B cell (primary cell): ENCODE results near the gene CRIP3.

Experiments used
- EZH2 ChIP-seq: IDR thresholded peaks from 2 replicates; pipeline ENCODE4 v1.6.1; 2012; ENCODE audit warnings: borderline replicate concordance, low read depth, mild to moderate bottlenecking, moderate library complexity, low read length; ENCODE audit not compliant: insufficient read depth, poor library complexity, severe bottlenecking
- TF ChIP-seq, protein P1 (sequence below): fragments of 200-600 bp; IDR thresholded peaks from one replicate; pipeline ENCODE4 v1.8.0; 2022; ENCODE audit warnings: antibody characterized with exemption, mild to moderate bottlenecking

DNA sequence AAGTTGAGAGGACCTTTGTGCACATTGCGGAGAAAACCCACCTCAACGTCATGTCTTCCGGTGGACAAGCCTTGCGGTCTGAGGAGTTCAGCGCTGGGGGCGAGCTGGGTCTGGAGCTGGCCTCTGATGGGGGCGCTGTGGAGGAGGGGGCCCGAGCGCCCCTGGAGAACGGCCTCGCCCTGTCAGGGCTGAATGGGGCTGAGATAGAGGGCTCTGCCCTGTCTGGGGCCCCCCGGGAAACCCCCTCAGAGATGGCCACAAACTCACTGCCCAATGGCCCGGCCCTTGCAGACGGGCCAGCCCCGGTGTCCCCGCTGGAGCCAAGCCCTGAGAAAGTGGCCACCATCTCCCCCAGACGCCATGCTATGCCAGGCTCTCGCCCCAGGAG, 25.1 kb downstream of the CRIP3 start:
- TF ChIP-seq, protein P1, sequence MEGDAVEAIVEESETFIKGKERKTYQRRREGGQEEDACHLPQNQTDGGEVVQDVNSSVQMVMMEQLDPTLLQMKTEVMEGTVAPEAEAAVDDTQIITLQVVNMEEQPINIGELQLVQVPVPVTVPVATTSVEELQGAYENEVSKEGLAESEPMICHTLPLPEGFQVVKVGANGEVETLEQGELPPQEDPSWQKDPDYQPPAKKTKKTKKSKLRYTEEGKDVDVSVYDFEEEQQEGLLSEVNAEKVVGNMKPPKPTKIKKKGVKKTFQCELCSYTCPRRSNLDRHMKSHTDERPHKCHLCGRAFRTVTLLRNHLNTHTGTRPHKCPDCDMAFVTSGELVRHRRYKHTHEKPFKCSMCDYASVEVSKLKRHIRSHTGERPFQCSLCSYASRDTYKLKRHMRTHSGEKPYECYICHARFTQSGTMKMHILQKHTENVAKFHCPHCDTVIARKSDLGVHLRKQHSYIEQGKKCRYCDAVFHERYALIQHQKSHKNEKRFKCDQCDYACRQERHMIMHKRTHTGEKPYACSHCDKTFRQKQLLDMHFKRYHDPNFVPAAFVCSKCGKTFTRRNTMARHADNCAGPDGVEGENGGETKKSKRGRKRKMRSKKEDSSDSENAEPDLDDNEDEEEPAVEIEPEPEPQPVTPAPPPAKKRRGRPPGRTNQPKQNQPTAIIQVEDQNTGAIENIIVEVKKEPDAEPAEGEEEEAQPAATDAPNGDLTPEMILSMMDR: no peak
- TF ChIP-seq EZH2: no peak
